22Rv1 (cell line): ENCODE measurements around the gene PGPEP1.

Experiments
- CTCF ChIP-seq: fragments of 450-650 bp; IDR thresholded peaks from 2 replicates; pipeline ENCODE4 v1.5.1; 2017; ENCODE audit warnings: mild to moderate bottlenecking
- ZFX ChIP-seq: fragments of 450-650 bp; IDR thresholded peaks from 2 replicates; pipeline ENCODE4 v1.6.1; 2017; ENCODE audit warnings: antibody characterized with exemption, borderline replicate concordance

GRCh38 chr19:18397242-18398202, 57.1 kb downstream of the PGPEP1 start, which contains the start of gene LRRC25:
- TF ChIP-seq CTCF (no peak), ZFX (no peak)
